Activated CD4-positive, alpha-beta T cell treated with anti-CD3 and anti-CD28 coated beads for 36 hours (primary cell): ENCODE measurements around the gene ZBTB40. TPM values are rescaled to one million over a fixed set of nuclear protein-coding genes. Genes with fewer than 3 reads are reported as not detected.

Experiments used
- ATAC-seq: fragments of 200-7000 bp; cut with Tn5 transposase; one replicate; pipeline ENCODE4 v1.10.0; 2021; ENCODE audit warnings: mild to moderate bottlenecking, moderate library complexity
- CTCF ChIA-PET: fragments of 350-600 bp; sonication (Branson Sonifier 250); formaldehyde crosslinking; loops from one replicate; lab custom pipeline; 2021; ENCODE audit warnings: antibody characterized with exemption; lab: Charles Lee
- POLR2A ChIA-PET: fragments of 350-600 bp; sonication (Branson Sonifier 250); formaldehyde crosslinking; loops from one replicate; lab custom pipeline; 2021; ENCODE audit warnings: antibody characterized with exemption, inconsistent platforms; lab: Charles Lee
- DNase-seq: peaks from one replicate; pipeline ENCODE4 v3.0.0-alpha.2; 2020
- H3K27ac Mint-ChIP-seq: one replicate; pipeline ENCODE4 v1.8.0; 2021; ENCODE audit warnings: mixed read lengths
- H3K27me3 Mint-ChIP-seq: one replicate; pipeline ENCODE4 v1.8.0; 2021; ENCODE audit warnings: mixed read lengths
- H3K36me3 Mint-ChIP-seq: one replicate; pipeline ENCODE4 v1.8.0; 2021; ENCODE audit warnings: low read depth, mixed read lengths
- H3K4me1 Mint-ChIP-seq: one replicate; pipeline ENCODE4 v1.8.0; 2021; ENCODE audit warnings: mixed read lengths
- H3K4me3 Mint-ChIP-seq: one replicate; pipeline ENCODE4 v1.8.0; 2021; ENCODE audit warnings: mild to moderate bottlenecking, moderate library complexity, mixed read lengths
- H3K9me3 Mint-ChIP-seq: one replicate; pipeline ENCODE4 v1.8.0; 2021; ENCODE audit warnings: low read depth, mixed read lengths
- intact Hi-C, 2 experiments: fragments of 100-400 bp; cut with DNase I in 1 of 2; cut with micrococcal nuclease in 1 of 2; formaldehyde crosslinking; loops; one replicate each; pipeline versions ENCODE4 v1.14.2 to v1.15.1; 2022 to 2024; cut with DNase I, micrococcal nuclease
- total RNA-seq, 2 experiments: library from RNA; stranded (reverse); gene quantifications; one replicate each; pipeline ENCODE4 v1.2.3, GENCODE V29; 2021

ZBTB40 gene
- total RNA-seq, 2 experiments from 2014 or later = 12.7 to 13.5 TPM

GRCh38 chr1:22428672-22429071, 23.0 kb upstream of the ZBTB40 start:
- no peaks in the 10 kb centered on the region for H3K9me3 Mint-ChIP-seq
- H3K36me3 Mint-ChIP-seq = no peaks in the 10 kb centered on the region
- peak overlapping the region; percentile 53 for H3K27ac Mint-ChIP-seq
- DNase-seq = peak; percentile 44
- ChIA-PET CTCF (no interaction called here), POLR2A (no interaction called here)
- H3K4me1 Mint-ChIP-seq = peaks cover 2% of the 10 kb centered on the region
- peak; percentile 90 for ATAC-seq
- H3K4me3 Mint-ChIP-seq = peak overlapping the region; percentile 74
- intact Hi-C loops = loop anchor here (1.0 to 2.0 kb wide), 2 partner anchors 23 to 24 kb away; partner anchors contain the start of gene ZBTB40 (in 1 of the 2)
- peaks cover 4% of the 10 kb centered on the region for H3K27me3 Mint-ChIP-seq

DNA sequence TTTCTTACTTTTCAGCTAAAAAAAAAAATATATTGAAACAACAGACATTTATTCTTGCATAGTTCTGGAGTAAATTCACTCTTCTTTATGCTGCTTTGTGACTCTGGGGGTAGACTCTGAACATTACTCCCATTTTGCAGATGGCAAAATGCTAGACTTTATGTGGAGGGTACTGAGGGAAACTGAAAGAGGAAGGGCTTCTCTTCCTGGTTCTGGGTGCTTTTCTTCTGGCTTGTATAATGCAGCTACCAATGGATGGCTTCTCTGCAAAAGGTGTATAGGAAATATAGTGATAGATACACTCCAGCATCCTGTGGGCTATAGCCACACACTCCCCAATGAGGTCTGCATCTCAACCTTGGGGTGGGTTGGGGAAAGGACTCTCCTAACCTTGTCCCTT, 19.7 kb upstream of the ZBTB40 start:
- Mint-ChIP-seq H3K27ac (no peak overlapping the region), H3K4me1 (peaks cover 2% of the 10 kb centered on the region), H3K27me3 (peaks cover 10% of the 10 kb centered on the region), H3K4me3 (no peak overlapping the region), H3K36me3 (no peaks in the 10 kb centered on the region), H3K9me3 (no peaks in the 10 kb centered on the region)
- POLR2A ChIA-PET = no interaction called here
- intact Hi-C loops = no loop called here
- DNase-seq = no peak
- CTCF ChIA-PET = interaction anchor here (0.6 to 1.2 kb wide), 2 partner anchors 16 to 310 kb away, joined by 3 to 4 read pairs; no protein-coding TSS in a partner anchor
- ATAC-seq = no peak

GRCh38 chr1:22434717-22435116, 16.9 kb upstream of the ZBTB40 start:
- no peak for ATAC-seq
- ChIA-PET CTCF (interaction anchor here (0.7 kb wide), 1 partner anchor 210 kb away, joined by 5 read pairs; no protein-coding TSS in a partner anchor), POLR2A (interaction anchor here (0.7 kb wide), 1 partner anchor 220 kb away, joined by 7 read pairs; no protein-coding TSS in a partner anchor)
- no peak for DNase-seq
- intact Hi-C loops = no loop called here
- Mint-ChIP-seq H3K27ac (no peak overlapping the region), H3K4me1 (no peaks in the 10 kb centered on the region), H3K27me3 (peaks cover 13% of the 10 kb centered on the region), H3K9me3 (peaks cover 3% of the 10 kb centered on the region), H3K36me3 (no peaks in the 10 kb centered on the region), H3K4me3 (no peak overlapping the region)

DNA sequence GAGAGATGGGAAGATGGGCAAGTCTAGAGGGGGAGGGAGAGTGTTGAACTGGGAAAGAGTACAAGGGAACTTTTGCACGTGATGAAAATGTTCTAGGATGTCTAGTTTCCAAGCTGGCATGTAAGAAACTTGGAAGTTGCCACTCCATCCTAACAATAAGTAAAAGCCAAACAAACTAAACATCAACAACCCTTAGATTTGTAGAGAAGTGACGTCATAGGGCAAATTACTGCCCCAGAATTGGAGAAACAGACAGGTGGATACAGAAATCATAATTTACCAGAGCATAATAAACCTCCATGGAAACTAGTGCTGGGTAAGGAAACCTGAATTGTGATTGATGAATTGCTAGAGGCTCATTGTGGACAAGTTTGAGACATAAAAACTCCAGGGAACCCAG, 14.7 kb upstream of the ZBTB40 start:
- Mint-ChIP-seq H3K4me1 (no peaks in the 10 kb centered on the region), H3K4me3 (no peak overlapping the region), H3K27me3 (peaks cover 13% of the 10 kb centered on the region), H3K36me3 (peaks cover 3% of the 10 kb centered on the region), H3K9me3 (peaks cover 16% of the 10 kb centered on the region), H3K27ac (no peak overlapping the region)
- ATAC-seq = no peak
- POLR2A ChIA-PET = no interaction called here
- no peak for DNase-seq
- intact Hi-C loops = no loop called here
- CTCF ChIA-PET = no interaction called here

GRCh38 chr1:22437573-22437972, 14.1 kb upstream of the ZBTB40 start:
- Mint-ChIP-seq H3K9me3 (peaks cover 16% of the 10 kb centered on the region), H3K4me3 (no peak overlapping the region), H3K4me1 (no peaks in the 10 kb centered on the region), H3K27ac (no peak overlapping the region), H3K27me3 (peaks cover 15% of the 10 kb centered on the region), H3K36me3 (peaks cover 3% of the 10 kb centered on the region)
- POLR2A ChIA-PET = no interaction called here
- DNase-seq = no peak
- intact Hi-C loops = no loop called here
- CTCF ChIA-PET = no interaction called here
- ATAC-seq = no peak

GRCh38 chr1:22440582-22440981, 11.1 kb upstream of the ZBTB40 start:
- Mint-ChIP-seq H3K9me3 (peaks cover 16% of the 10 kb centered on the region), H3K27ac (no peak overlapping the region), H3K4me1 (no peaks in the 10 kb centered on the region), H3K27me3 (peaks cover 8% of the 10 kb centered on the region), H3K36me3 (peaks cover 3% of the 10 kb centered on the region), H3K4me3 (no peak overlapping the region)
- intact Hi-C loops = no loop called here
- DNase-seq (no peak), ATAC-seq (no peak)
- ChIA-PET CTCF (interaction anchor here (0.6 to 0.8 kb wide), 2 partner anchors 25 to 330 kb away, joined by 3 read pairs; no protein-coding TSS in a partner anchor), POLR2A (no interaction called here)

DNA sequence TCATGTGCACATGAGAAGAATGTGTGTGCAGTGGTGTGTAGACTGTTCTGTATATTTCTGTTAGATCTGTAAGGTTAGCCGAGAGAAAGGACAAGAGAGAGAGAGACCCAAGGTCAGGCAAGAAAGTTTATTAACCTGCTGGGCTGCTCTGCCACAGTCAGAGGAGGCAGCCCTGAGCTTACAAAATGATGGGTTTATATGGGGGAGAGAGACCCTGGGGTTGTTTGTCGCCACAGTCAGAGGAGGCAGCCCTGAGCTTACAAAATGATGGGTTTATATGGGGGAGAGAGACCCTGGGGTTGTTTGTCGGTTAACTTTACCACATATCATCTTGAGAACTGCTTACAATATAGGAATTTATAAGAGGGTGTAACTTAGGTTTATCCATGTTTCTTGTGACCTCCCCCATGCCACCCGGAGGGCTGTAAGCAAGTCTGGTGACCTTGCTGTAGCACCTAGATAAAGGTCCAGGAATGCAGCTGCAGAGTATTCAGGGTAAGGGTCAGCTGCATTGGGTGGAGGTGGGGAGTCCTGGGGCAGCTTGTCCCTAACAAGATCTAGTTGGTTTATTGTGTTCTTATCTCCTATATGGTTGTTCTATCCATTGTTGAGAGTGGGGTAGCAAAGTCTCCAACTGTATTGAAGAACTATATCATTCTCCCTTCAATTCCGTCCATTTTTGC, 9.3 kb upstream of the ZBTB40 start:
- DNase-seq = no peak
- Mint-ChIP-seq H3K36me3 (peaks cover 3% of the 10 kb centered on the region), H3K27me3 (peaks cover 8% of the 10 kb centered on the region), H3K4me3 (no peak overlapping the region), H3K27ac (no peak overlapping the region), H3K4me1 (no peaks in the 10 kb centered on the region), H3K9me3 (peaks cover 16% of the 10 kb centered on the region)
- ChIA-PET POLR2A (no interaction called here), CTCF (interaction anchor here (0.7 kb wide), 1 partner anchor 9 kb away, joined by 3 read pairs; no protein-coding TSS in a partner anchor)
- no peak for ATAC-seq
- intact Hi-C loops = no loop called here

DNA sequence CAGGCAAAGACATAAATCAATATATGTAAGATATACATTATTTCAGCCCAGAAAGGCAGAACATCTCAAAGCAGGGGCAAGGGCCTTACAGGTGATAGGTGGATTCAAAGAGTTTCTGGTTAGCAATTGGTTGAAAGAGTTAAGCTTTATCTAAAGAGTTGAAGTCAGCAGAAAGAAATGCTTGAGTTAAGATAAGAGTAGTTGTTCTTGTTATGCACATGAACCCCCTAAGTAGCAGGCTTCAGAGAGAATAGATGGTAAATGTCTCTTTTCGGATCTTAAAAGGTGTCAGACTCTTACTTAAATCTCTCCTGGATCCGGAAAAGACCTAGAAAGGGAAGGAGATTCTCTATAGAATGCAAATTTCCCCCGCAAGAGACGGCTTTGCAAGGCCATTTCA, 8.3 kb upstream of the ZBTB40 start:
- no peak for ATAC-seq

GRCh38 chr1:22444856-22445255, 6.8 kb upstream of the ZBTB40 start:
- intact Hi-C loops = no loop called here
- no peaks in the 10 kb centered on the region for H3K4me1 Mint-ChIP-seq
- POLR2A ChIA-PET = no interaction called here
- H3K27ac Mint-ChIP-seq = no peak overlapping the region
- no peak overlapping the region for H3K4me3 Mint-ChIP-seq
- ATAC-seq (no peak), DNase-seq (no peak)
- peaks cover 3% of the 10 kb centered on the region for H3K36me3 Mint-ChIP-seq
- peaks cover 11% of the 10 kb centered on the region for H3K9me3 Mint-ChIP-seq
- peaks cover 5% of the 10 kb centered on the region for H3K27me3 Mint-ChIP-seq
- CTCF ChIA-PET = no interaction called here

More for the DNA sequence above, 8.3 kb upstream of the ZBTB40 start:
- peaks cover 3% of the 10 kb centered on the region for H3K36me3 Mint-ChIP-seq
- peaks cover 8% of the 10 kb centered on the region for H3K27me3 Mint-ChIP-seq
- H3K4me1 Mint-ChIP-seq = no peaks in the 10 kb centered on the region
- CTCF ChIA-PET = no interaction called here
- no peak for DNase-seq
- intact Hi-C loops = no loop called here
- H3K4me3 Mint-ChIP-seq = no peak overlapping the region
- H3K27ac Mint-ChIP-seq = no peak overlapping the region
- POLR2A ChIA-PET = no interaction called here
- peaks cover 16% of the 10 kb centered on the region for H3K9me3 Mint-ChIP-seq

DNA sequence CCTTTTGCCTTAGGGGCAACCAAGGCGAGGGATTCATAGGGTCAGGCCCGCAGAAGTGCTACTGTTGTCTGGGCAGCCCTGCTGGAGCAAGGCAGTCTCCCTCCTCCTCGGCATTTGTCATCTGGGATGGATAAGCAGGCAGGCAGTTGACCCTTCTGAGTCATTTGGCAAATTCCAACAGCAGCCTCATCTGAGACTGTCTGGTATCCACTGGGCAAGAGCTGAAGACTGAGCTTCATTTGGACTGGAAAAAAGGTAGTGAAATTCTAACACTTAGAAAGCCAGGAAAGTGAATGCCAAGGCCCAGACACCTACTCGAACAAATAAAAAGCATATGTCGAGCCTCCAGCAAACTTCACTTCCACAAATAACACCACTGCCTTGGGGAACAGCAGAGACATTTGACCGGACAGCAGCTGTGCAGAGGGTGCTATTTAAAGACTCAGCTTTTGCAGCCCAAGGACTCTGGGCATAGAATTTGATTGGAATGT, 4.0 kb upstream of the ZBTB40 start:
- Mint-ChIP-seq H3K27me3 (peaks cover 3% of the 10 kb centered on the region), H3K9me3 (peaks cover 4% of the 10 kb centered on the region), H3K4me1 (peaks cover 15% of the 10 kb centered on the region), H3K27ac (no peak overlapping the region), H3K4me3 (no peak overlapping the region), H3K36me3 (peaks cover 8% of the 10 kb centered on the region)
- ATAC-seq (no peak), DNase-seq (no peak)
- POLR2A ChIA-PET = no interaction called here
- CTCF ChIA-PET = no interaction called here
- intact Hi-C loops = no loop called here

DNA sequence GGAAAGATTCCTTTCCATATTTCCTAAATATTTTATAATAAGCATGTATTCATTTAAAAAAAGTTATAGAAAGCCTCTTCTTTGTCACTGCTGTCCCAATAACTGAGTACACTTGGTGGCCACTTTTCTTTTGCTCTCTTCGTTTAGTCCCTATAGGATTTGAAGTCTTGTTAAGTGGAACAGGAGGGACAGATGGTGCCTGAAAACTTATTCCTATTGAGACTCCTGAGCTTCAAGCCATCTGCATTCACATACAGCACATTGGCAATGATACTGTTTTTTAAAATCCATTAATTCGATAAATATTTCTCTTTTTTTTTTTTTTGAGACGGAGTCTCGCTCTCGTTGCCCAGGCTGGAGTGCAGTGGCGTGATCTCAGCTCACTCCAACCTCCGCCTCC, 2.0 kb upstream of the ZBTB40 start:
- peaks cover 8% of the 10 kb centered on the region for H3K36me3 Mint-ChIP-seq

More for the DNA sequence above, 2.0 kb upstream of the ZBTB40 start:
- Mint-ChIP-seq H3K4me1 (peaks cover 29% of the 10 kb centered on the region), H3K9me3 (peaks cover 4% of the 10 kb centered on the region), H3K27ac (no peak overlapping the region), H3K27me3 (no peaks in the 10 kb centered on the region), H3K4me3 (no peak overlapping the region)
- ChIA-PET CTCF (interaction anchor here (0.7 kb wide), 1 partner anchor 663 kb away, joined by 3 read pairs; no protein-coding TSS in a partner anchor), POLR2A (no interaction called here)
- DNase-seq (no peak), ATAC-seq (no peak)
- intact Hi-C loops = loop anchor here (2.0 to 10.0 kb wide), 5 partner anchors 53 to 1035 kb away; partner anchors contain the start of genes ASAP3 (in 1 of the 2), CDC42 (in 1 of the 2), KDM1A (in 1 of the 2) and TEX46 (in 1 of the 2)
